Pancreas (tissue), 10 donors: ENCODE results near the gene KRTAP20-3. TPM values are rescaled to one million over a fixed set of nuclear protein-coding genes. Genes with fewer than 3 reads are reported as not detected.

ENCODE experiments used
- ATAC-seq, 4 donors: fragments of 200-7000 bp; cut with Tn5 transposase; one replicate each; pipeline versions ENCODE4 v1.8.0 to v1.9.1; 2020; ENCODE audit warnings: mild to moderate bottlenecking in 4 of 4, moderate library complexity in 4 of 4
- DNase-seq, 6 donors: peaks; one replicate each; pipeline ENCODE4 v3.0.0-alpha.2; 2020
- FAIRE-seq: peaks from 2 replicates; lab custom pipeline; 2012; peaks lifted over from hg19 to GRCh38; lab: Jason Lieb, UNC
- H3K27ac ChIP-seq, 4 donors: fragments of 200-600 bp; sonication (generic); 1 replicate in 3 of 4; 2 replicates in 1 of 4; pipeline versions ENCODE4 v1.5.0 to v1.8.0; 2020
- H3K27me3 ChIP-seq, 4 donors: fragments of 200-600 bp; one replicate each; pipeline ENCODE4 v1.8.0; 2021
- H3K36me3 ChIP-seq, 3 donors: fragments of 200-600 bp; sonication (generic) in 1 of 3; one replicate each; pipeline versions ENCODE4 v1.5.0 to v1.8.0; 2020 to 2021
- H3K4me1 ChIP-seq, 3 donors: fragments of 200-600 bp; one replicate each; pipeline ENCODE4 v1.8.0; 2021
- H3K4me3 ChIP-seq, 4 donors: fragments of 200-600 bp; sonication (generic) in 2 of 4; one replicate each; pipeline versions ENCODE4 v1.5.0 to v1.8.0; 2020 to 2021
- H3K9me3 ChIP-seq, 4 donors: fragments of 200-600 bp; one replicate each; pipeline ENCODE4 v1.8.0; 2021
- CTCF ChIP-seq, 4 donors: fragments of 200-600 bp; sonication (generic) in 3 of 4; IDR thresholded peaks; one replicate each; pipeline versions ENCODE4 v1.5.0 to v1.8.0; 2021; ENCODE audit warnings: antibody characterized with exemption in 4 of 4
- WGBS, 2 donors: extraction: QIAGEN DNeasy Blood & Tissue Kit; methylation state at CpG; one replicate each; pipeline ENCODE4 v1.1.7; 2013; 5-methylcytosine and 5-hydroxymethylcytosine counted together
- intact Hi-C, 3 donors: fragments of 100-400 bp; cut with DNase I; formaldehyde crosslinking; loops; one replicate each; pipeline versions ENCODE4 v1.11.1 to v1.14.2; 2022
- polyA plus RNA-seq, 2 donors: library from polyadenylated mRNA; stranded (reverse); fragments of 200-250 nt; gene quantifications; one replicate each; pipeline ENCODE4 v1.2.3, GENCODE V29; 2013
- total RNA-seq, 6 donors: library from RNA; stranded (reverse); fragmentation: NEBNext Ultra II Directional in 4 of 6; extraction: Animal tissue kit (Norgen Biotek cat#: 25700) in 4 of 6; gene quantifications; one replicate each; pipeline versions ENCODE4 v1.2.1 to v1.2.4, GENCODE V29; 2021 to 2023
- donor health status: healthy with polysubstance abuse.
- donor health status: DM: no; HTN: no; CAD: no; lungs with moderate emphysema.
- donor health status: DM: no; HTN: no; CAD: no.
- donor health status: control.
- donor health status: control.
- donor health status: Bipolar disorder and iron deficiency.
- donor health status: DM: yes; HTN: yes; CAD: no.
- donor health status: DM: no; HTN: no; CAD: no.
- donor health status: DM: no; HTN: no; CAD: no.
- donor health status: DM: yes; HTN: yes; CAD: no.

KRTAP20-3 gene
- total and polyA plus RNA-seq, 8 donors, result not detected

DNA sequence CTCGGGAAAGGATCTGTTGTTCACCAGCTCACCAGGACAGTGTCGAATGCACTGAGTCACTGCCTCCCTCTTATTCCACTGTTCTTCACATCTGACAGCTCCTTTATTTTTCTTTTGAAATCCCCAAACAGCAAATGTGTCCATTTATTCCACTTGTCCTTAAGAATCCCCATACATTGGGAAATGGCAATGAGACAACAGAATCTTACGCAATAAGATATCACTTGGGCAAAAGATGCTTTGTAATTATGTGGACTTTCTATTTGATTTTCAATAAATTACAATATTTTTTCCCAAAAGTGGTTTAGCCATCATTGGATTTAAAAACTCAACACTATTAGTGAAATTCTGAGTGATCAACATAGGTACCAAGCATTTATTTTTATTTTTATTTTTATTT lies 4.0 kb upstream of the KRTAP20-3 start:
- no peaks in the 10 kb centered on the region for H3K9me3 ChIP-seq
- no peaks in the 10 kb centered on the region for H3K4me1 ChIP-seq
- intact Hi-C loops, result no loop called here
- 75 to 85% methylated on average over 3 of the region's 3 CpGs for WGBS, 2 donors
- no peaks in the 10 kb centered on the region for H3K36me3 ChIP-seq
- TF ChIP-seq CTCF (IDR thresholded peaks at IDR 0.05), result no peak
- ATAC-seq (no peak), FAIRE-seq (no peak), DNase-seq (no peak)
- no peak overlapping the region for H3K27ac ChIP-seq
- H3K4me3 ChIP-seq, result no peak overlapping the region
- no peaks in the 10 kb centered on the region for H3K27me3 ChIP-seq

- no peaks in the 10 kb centered on the region for H3K4me1 ChIP-seq
- no peaks in the 10 kb centered on the region for H3K36me3 ChIP-seq
- no peaks in the 10 kb centered on the region for H3K27me3 ChIP-seq
- DNase-seq (no peak), FAIRE-seq (no peak), ATAC-seq (no peak)
- no peak overlapping the region for H3K4me3 ChIP-seq
- H3K27ac ChIP-seq, result no peak overlapping the region
- WGBS, 2 donors, result 43 to 47% methylated on average over 1 of the region's 1 CpG
- intact Hi-C loops, result no loop called here
- no peak for TF ChIP-seq CTCF (IDR thresholded peaks at IDR 0.05)
- no peaks in the 10 kb centered on the region for H3K9me3 ChIP-seq
Observed at GRCh38 chr21:30646904-30647414, 4.3 kb downstream of the KRTAP20-3 start.

DNA sequence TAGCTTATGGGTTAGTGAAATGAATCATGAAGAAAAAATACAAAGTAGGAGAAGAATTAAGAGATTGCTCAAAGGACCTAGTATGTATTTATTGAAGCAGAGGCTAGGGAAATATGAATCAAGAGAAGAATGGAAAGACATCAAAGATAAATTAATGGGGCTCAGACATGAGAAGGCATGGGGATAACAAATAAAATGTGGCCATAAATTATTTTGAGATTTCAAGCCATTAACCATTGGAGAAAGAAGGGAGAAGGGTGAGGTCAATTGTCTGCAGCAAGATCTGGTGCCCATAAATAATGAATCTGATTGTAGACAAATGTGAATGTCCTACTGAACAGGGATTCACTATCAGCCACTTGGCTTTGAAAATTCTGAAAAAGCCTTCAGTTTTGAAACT lies 10.2 kb downstream of the KRTAP20-3 start:
- TF ChIP-seq CTCF (IDR thresholded peaks at IDR 0.05), result no peak
- FAIRE-seq, result no peak
- H3K4me3 ChIP-seq, result no peak overlapping the region
- intact Hi-C loops, result no loop called here
- no peaks in the 10 kb centered on the region for H3K9me3 ChIP-seq
- DNase-seq, result no peak
- no peaks in the 10 kb centered on the region for H3K36me3 ChIP-seq
- no peak overlapping the region for H3K27ac ChIP-seq
- ATAC-seq, result no peak
- H3K4me1 ChIP-seq, result no peaks in the 10 kb centered on the region
- no peaks in the 10 kb centered on the region for H3K27me3 ChIP-seq

DNA sequence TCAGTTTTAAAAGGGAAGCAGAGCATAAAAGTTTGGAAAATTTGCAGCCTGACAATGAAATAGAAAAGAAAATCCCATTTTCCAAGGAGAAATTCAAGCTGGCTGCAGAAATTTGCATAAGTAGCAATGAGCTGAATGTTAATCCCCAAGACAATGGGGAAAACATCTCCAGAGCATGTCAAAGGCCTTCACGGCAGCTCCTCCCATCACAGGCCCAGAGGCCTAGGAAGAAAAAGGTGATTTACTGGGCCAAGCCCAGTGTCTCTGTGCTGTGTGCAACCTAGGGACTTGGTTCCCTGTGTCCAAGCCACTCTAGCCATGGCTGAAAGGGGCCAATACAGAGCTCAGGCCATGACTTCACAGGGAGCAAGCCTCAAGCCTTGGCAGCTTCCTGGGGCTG lies 26.1 kb downstream of the KRTAP20-3 start:
- H3K9me3 ChIP-seq, result no peaks in the 10 kb centered on the region
- no peaks in the 10 kb centered on the region for H3K27me3 ChIP-seq
- DNase-seq, result no peak
- no peak for FAIRE-seq
- H3K4me1 ChIP-seq, result no peaks in the 10 kb centered on the region
- no peak for ATAC-seq
- no peak overlapping the region for H3K4me3 ChIP-seq
- 74 to 80% methylated on average over 1 of the region's 1 CpG for WGBS, 2 donors
- no peak overlapping the region for H3K27ac ChIP-seq
- no peaks in the 10 kb centered on the region for H3K36me3 ChIP-seq
- TF ChIP-seq CTCF (IDR thresholded peaks at IDR 0.05), result no peak
- intact Hi-C loops, result no loop called here

GRCh38 chr21:30672985-30673650 lies 30.5 kb downstream of the KRTAP20-3 start:
- FAIRE-seq (no peak), ATAC-seq (no peak)
- no peaks in the 10 kb centered on the region for H3K9me3 ChIP-seq

More at GRCh38 chr21:30672985-30673650, 30.5 kb downstream of the KRTAP20-3 start:
- no peak overlapping the region for H3K27ac ChIP-seq
- 68 to 70% methylated on average over 2 of the region's 2 CpGs for whole genome bisulfite sequencing, 2 donors
- H3K4me3 ChIP-seq, result no peak overlapping the region
- intact Hi-C loops, result no loop called here
- H3K27me3 ChIP-seq, result no peaks in the 10 kb centered on the region
- H3K4me1 ChIP-seq, result no peaks in the 10 kb centered on the region
- no peak for DNase-seq
- H3K36me3 ChIP-seq, result no peaks in the 10 kb centered on the region
- TF ChIP-seq CTCF (IDR thresholded peaks at IDR 0.05), result no peak
